Kidney (tissue), 14 donors: Measurements from ENCODE around the gene CYP2C8. TPM values are rescaled to one million over a fixed set of nuclear protein-coding genes. Genes with fewer than 3 reads are reported as not detected.
"Not testable (repeated sequence)": the region's sequence is repeated elsewhere in the genome, so short reads cannot be mapped to it uniquely, and the experiment has no call there.

Source experiments
- DNase-seq, 5 donors: peaks; one replicate each; pipeline ENCODE4 v3.0.0-alpha.2; 2013 to 2020
- FAIRE-seq: peaks from 2 replicates; lab custom pipeline; 2012; peaks lifted over from hg19 to GRCh38; lab: Jason Lieb, UNC
- H3K27ac ChIP-seq, 2 donors: one replicate each; pipeline ENCODE4 v1.7.0; 2013; ENCODE audit warnings: low read depth in 2 of 2, low read length in 2 of 2, inconsistent platforms in 1 of 2
- H3K27me3 ChIP-seq: one replicate; pipeline ENCODE4 v1.7.1; 2013; ENCODE audit warnings: low read length, inconsistent platforms; ENCODE audit not compliant: control insufficient read depth, insufficient read depth
- H3K36me3 ChIP-seq, 3 donors: one replicate each; pipeline versions ENCODE4 v1.7.0 to v1.7.1; 2013; ENCODE audit warnings: low read length in 3 of 3, control low read depth in 1 of 3, inconsistent platforms in 1 of 3; ENCODE audit not compliant: insufficient read depth in 3 of 3, control insufficient read depth in 2 of 3
- H3K4me1 ChIP-seq, 3 donors: one replicate each; pipeline versions ENCODE4 v1.7.0 to v1.7.1; 2013; ENCODE audit warnings: low read length in 3 of 3, inconsistent platforms in 1 of 3, low read depth in 1 of 3; ENCODE audit not compliant: control insufficient read depth in 2 of 3, insufficient read depth in 2 of 3
- H3K4me3 ChIP-seq, 3 donors: one replicate each; pipeline versions ENCODE4 v1.7.0 to v1.8.1; 2013; ENCODE audit warnings: low read length in 3 of 3, control low read depth in 1 of 3, inconsistent platforms in 1 of 3
- H3K9ac ChIP-seq, 3 donors: one replicate each; pipeline versions ENCODE4 v1.7.0 to v1.7.1; 2013; ENCODE audit warnings: low read length in 3 of 3, control low read depth in 1 of 3, inconsistent platforms in 1 of 3
- H3K9me3 ChIP-seq, 3 donors: one replicate each; pipeline versions ENCODE4 v1.7.0 to v1.7.1; 2013; ENCODE audit warnings: low read length in 3 of 3, control low read depth in 1 of 3, inconsistent platforms in 1 of 3; ENCODE audit not compliant: control insufficient read depth in 2 of 3, insufficient read depth in 1 of 3
- CTCF ChIP-seq: IDR thresholded peaks from 3 replicates; pipeline ENCODE4 v1.5.1; 2012; ENCODE audit warnings: mild to moderate bottlenecking, moderate library complexity, borderline replicate concordance; ENCODE audit not compliant: insufficient read depth; ENCODE audit errors: extremely low read depth
- intact Hi-C: fragments of 100-400 bp; cut with DNase I; formaldehyde crosslinking; loops from one replicate; pipeline ENCODE4 v1.11.1; 2022
- polyA plus RNA-seq: library from polyadenylated mRNA; stranded (reverse); fragments of 350-450 nt; fragmentation: Illumina TruSeq; extraction: RNeasy Lipid Tissue Mini Kit (QIAGEN cat#74804); gene quantifications from one replicate; pipeline ENCODE4 v1.2.3, GENCODE V29; 2014; ENCODE audit warnings: low read depth, low replicate concordance; ENCODE audit not compliant: insufficient read depth
- total RNA-seq: library from RNA; stranded (reverse); fragmentation: NEBNext Ultra II Directional; extraction: Animal tissue kit (Norgen Biotek cat#: 25700); gene quantifications from one replicate; pipeline ENCODE4 v1.2.1, GENCODE V29; 2021
- donor health status: control.
- donor health status: control.
- donor health status: control.
- donor health status: control.
- donor health status: control.
- donor health status: DM: yes; HTN: yes; CAD: no.
- donor health status: Normal renal cell carcinoma (clear cell type).

Gene CYP2C8
- total and polyA plus RNA-seq, 2 donors from 2014 or later = 0.69 to 1.4 TPM

DNA sequence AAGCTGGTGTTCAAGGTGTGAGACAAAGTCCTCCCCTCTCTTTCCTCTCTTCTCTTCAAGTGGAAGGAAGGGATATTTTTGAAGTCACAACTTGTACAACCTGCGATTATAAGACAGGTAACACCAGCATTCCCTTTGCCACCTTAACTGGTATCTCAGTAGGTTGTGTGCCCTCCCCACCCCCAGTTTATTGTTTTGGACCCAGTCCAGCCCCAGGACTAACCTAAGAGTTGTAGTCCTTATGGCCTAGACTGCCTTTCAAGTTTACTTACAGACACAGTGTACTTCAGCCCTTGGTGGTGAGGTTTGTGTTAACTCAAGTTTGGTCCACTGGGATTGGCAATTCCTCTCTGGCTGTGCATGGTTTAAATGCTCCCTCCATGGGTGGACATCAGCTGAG lies 26.8 kb upstream of the CYP2C8 start:
- H3K4me1 ChIP-seq = no peaks in the 10 kb centered on the region
- FAIRE-seq = no peak
- intact Hi-C loops = no loop called here
- peak in 1 of 5 donors; percentile 12 for DNase-seq
- H3K27me3 ChIP-seq = no peaks in the 10 kb centered on the region
- no peak overlapping the region for H3K9ac ChIP-seq
- no peak overlapping the region for H3K27ac ChIP-seq
- H3K4me3 ChIP-seq = no peak overlapping the region
- no peak for TF ChIP-seq CTCF
- no peaks in the 10 kb centered on the region for H3K36me3 ChIP-seq
- H3K9me3 ChIP-seq = no peaks in the 10 kb centered on the region

GRCh38 chr10:95079626-95080025 lies 10.3 kb upstream of the CYP2C8 start:
- H3K36me3 ChIP-seq, H3K27me3 ChIP-seq, H3K9me3 ChIP-seq, H3K4me3 ChIP-seq, H3K9ac ChIP-seq, H3K4me1 ChIP-seq, H3K27ac ChIP-seq, intact Hi-C loops, DNase-seq, FAIRE-seq: not testable (repeated sequence)

- no peak overlapping the region for H3K4me3 ChIP-seq
- intact Hi-C loops = no loop called here
- H3K27ac ChIP-seq = no peak overlapping the region
- no peaks in the 10 kb centered on the region for H3K9me3 ChIP-seq
- no peaks in the 10 kb centered on the region for H3K4me1 ChIP-seq
- DNase-seq (no peak), FAIRE-seq (no peak)
- H3K9ac ChIP-seq = no peak overlapping the region
- no peaks in the 10 kb centered on the region for H3K36me3 ChIP-seq
- TF ChIP-seq CTCF = no peak
- H3K27me3 ChIP-seq = no peaks in the 10 kb centered on the region
These were observed 8.3 kb upstream of the CYP2C8 start for GRCh38 chr10:95077556-95077955.

GRCh38 chr10:95071107-95071660 lies 1.9 kb upstream of the CYP2C8 start:
- no peaks in the 10 kb centered on the region for H3K27me3 ChIP-seq
- no peak overlapping the region for H3K27ac ChIP-seq
- intact Hi-C loops = no loop called here
- no peaks in the 10 kb centered on the region for H3K36me3 ChIP-seq
- FAIRE-seq (no peak), DNase-seq (no peak)
- H3K4me1 ChIP-seq = no peaks in the 10 kb centered on the region
- TF ChIP-seq CTCF = no peak
- no peak overlapping the region for H3K9ac ChIP-seq
- H3K9me3 ChIP-seq = no peaks in the 10 kb centered on the region
- H3K4me3 ChIP-seq = no peak overlapping the region

DNA sequence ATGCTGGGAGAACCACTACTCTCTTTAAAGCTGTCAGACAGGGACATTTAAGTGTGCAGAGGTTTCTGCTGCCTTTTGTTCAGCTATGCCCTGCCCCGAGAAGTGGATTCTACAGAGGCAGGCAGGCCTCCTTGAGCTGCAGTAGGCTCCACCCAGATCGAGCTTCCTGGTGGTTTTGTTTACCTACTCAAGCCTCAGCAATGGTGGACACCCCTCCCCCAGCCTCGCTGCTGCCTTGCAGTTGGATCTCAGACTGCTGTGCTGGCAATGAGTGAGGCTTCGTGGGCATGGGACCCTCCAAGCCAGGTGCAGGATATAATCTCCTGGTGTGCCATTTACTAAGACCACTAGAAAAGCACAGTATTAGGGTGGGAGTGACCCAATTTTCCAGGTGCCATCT lies 5.2 kb downstream of the CYP2C8 start:
- intact Hi-C loops, H3K4me1 ChIP-seq, DNase-seq, H3K4me3 ChIP-seq, H3K9ac ChIP-seq, H3K9me3 ChIP-seq, H3K27me3 ChIP-seq, H3K27ac ChIP-seq, H3K36me3 ChIP-seq, FAIRE-seq: not testable (repeated sequence)
